ENCODE data around the gene ARL15.

Gene ARL15

GRCh38 chr5:54197018-54197417, 113.4 kb downstream of the ARL15 start:
- no peak for DNase-seq

- no peak for DNase-seq
Observed at GRCh38 chr5:54195701-54196100, 114.7 kb downstream of the ARL15 start.

- DNase-seq, result no peak
Observed at GRCh38 chr5:54194318-54194717, 116.1 kb downstream of the ARL15 start.

GRCh38 chr5:54187694-54188093, 122.7 kb downstream of the ARL15 start:
- no peak for DNase-seq

- DNase-seq, result no peak
Observed at GRCh38 chr5:54186912-54187445, 123.4 kb downstream of the ARL15 start.

GRCh38 chr5:54186108-54186507, 124.3 kb downstream of the ARL15 start:
- no peak for DNase-seq

- DNase-seq, result no peak
Observed at GRCh38 chr5:54184806-54185205, 125.6 kb downstream of the ARL15 start.

GRCh38 chr5:54180630-54181031, 129.7 kb downstream of the ARL15 start:
- DNase-seq, result no peak

GRCh38 chr5:54178991-54179390, 131.4 kb downstream of the ARL15 start:
- no peak for DNase-seq

GRCh38 chr5:54178207-54178606, 132.2 kb downstream of the ARL15 start:
- DNase-seq, result no peak

- DNase-seq, result no peak
Observed at GRCh38 chr5:54177058-54177457, 133.3 kb downstream of the ARL15 start.

GRCh38 chr5:54176066-54176830, 134.1 kb downstream of the ARL15 start:
- no peak for DNase-seq

- DNase-seq, result no peak
Observed at GRCh38 chr5:54173251-54173650, 137.1 kb downstream of the ARL15 start.

GRCh38 chr5:54171645-54172384, 138.6 kb downstream of the ARL15 start:
- DNase-seq, result no peak

- DNase-seq, result no peak
Observed at GRCh38 chr5:54165687-54166086, 144.7 kb downstream of the ARL15 start.

- no peak for DNase-seq
Observed at GRCh38 chr5:54162184-54162583, 148.2 kb downstream of the ARL15 start.

GRCh38 chr5:54160329-54160728, 150.0 kb downstream of the ARL15 start:
- DNase-seq, result no peak

- no peak for DNase-seq
Observed at GRCh38 chr5:54159893-54160195, 150.5 kb downstream of the ARL15 start.

- no peak for DNase-seq
Observed at GRCh38 chr5:54159153-54159892, 151.1 kb downstream of the ARL15 start.

- DNase-seq, result no peak
Observed at GRCh38 chr5:54156577-54156976, 153.8 kb downstream of the ARL15 start.

- DNase-seq, result no peak
Observed at GRCh38 chr5:54150841-54151240, 159.5 kb downstream of the ARL15 start.

- no peak for DNase-seq
Observed at GRCh38 chr5:54148858-54149257, 161.5 kb downstream of the ARL15 start.

- DNase-seq, result no peak
Observed at GRCh38 chr5:54148067-54148845, 162.1 kb downstream of the ARL15 start.

Data from NCI-H1092 (cell line).